Fibroblast of pulmonary artery (primary cell): Measurements from ENCODE around the gene MTARC1.

Experiments used
- DNase-seq: peaks from one replicate; pipeline ENCODE4 v3.0.0-alpha.2; 2010; ENCODE audit warnings: low read depth
- H3K4me3 ChIP-seq: replicated peaks from 2 replicates; pipeline ENCODE4 v1.5.1; 2011; ENCODE audit warnings: low read depth, mild to moderate bottlenecking, control low read depth, low read length, moderate library complexity
- TF ChIP-seq, protein P1 (sequence below): IDR thresholded peaks from 2 replicates; pipeline ENCODE4 v1.5.1; 2011; ENCODE audit warnings: mild to moderate bottlenecking, control low read depth, low read length, inconsistent platforms; ENCODE audit errors: missing control alignments

Gene MTARC1

DNA sequence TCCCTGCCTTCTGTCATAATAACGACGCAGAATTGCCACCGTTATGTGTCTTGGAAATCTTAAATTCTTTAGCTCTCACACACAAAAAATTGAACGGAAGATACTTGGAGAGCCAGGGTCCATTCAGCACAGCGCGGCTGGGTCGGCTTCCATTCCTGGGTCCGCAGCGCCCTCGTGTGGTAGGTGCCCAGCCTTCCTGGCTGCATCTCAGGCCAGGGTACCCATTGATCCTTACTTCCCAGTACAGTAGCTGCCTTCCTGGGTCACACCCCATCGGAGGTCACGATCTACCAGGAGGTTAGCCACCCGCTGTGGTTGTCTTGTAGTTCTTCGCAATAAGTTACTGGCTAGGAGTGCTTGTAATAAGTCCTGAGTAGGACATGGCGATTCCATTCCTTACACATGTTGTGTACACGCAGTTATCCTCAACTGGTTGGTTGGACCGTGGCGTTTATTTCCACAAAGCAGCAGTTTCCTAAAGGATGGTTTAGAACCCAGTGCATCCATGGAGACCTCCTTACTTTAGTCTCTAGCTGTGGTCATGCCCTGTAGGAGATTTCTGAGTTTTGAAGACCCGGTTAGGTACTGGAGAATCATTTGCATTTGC, 9.9 kb upstream of the MTARC1 start:
- DNase-seq = peak; percentile 79
- no peak overlapping the region for H3K4me3 ChIP-seq
- TF ChIP-seq, protein P1, sequence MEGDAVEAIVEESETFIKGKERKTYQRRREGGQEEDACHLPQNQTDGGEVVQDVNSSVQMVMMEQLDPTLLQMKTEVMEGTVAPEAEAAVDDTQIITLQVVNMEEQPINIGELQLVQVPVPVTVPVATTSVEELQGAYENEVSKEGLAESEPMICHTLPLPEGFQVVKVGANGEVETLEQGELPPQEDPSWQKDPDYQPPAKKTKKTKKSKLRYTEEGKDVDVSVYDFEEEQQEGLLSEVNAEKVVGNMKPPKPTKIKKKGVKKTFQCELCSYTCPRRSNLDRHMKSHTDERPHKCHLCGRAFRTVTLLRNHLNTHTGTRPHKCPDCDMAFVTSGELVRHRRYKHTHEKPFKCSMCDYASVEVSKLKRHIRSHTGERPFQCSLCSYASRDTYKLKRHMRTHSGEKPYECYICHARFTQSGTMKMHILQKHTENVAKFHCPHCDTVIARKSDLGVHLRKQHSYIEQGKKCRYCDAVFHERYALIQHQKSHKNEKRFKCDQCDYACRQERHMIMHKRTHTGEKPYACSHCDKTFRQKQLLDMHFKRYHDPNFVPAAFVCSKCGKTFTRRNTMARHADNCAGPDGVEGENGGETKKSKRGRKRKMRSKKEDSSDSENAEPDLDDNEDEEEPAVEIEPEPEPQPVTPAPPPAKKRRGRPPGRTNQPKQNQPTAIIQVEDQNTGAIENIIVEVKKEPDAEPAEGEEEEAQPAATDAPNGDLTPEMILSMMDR = peak; percentile 92

DNA sequence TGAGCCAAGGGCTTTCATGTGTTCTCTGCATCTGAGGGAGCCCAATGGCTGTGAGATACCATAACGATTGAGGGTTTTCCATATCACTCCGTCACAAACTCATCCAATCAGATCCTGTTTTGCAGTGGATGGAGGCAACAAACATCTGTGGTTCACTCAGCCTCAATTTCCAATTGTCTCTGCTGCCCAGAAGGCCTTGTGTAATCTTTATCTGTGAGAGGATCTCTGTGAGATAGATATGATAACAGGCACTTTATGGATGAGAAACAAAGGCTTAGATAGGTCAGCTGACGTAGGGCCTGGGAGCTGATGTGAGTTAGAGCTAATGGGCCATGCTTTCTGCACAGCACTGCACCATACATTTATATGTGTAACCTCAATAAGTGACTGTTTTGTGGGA, 3.3 kb upstream of the MTARC1 start:
- DNase-seq = no peak
- H3K4me3 ChIP-seq = no peak overlapping the region
- TF ChIP-seq, protein P1 = no peak

DNA sequence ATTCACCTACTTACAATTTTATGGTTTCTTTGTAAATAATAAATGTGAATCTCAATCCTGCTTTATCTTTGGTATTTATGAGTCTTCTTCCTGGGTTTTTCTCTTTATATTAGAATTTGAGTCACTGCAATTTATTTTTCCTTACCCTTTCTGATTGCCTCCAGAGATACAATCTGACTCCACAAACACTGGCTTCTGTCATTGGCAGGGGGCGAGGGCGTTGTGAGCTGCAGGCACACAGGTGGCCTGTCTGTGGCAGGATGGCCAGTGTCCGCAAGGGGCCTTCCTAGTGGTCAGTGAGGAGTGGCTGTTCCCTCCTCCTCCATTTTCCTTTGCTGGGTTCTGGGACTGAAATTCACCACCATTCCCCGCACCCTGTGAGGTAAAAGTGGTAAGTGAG, 2.0 kb upstream of the MTARC1 start:
- no peak for DNase-seq
- H3K4me3 ChIP-seq = no peak overlapping the region
- TF ChIP-seq, protein P1 = no peak

DNA sequence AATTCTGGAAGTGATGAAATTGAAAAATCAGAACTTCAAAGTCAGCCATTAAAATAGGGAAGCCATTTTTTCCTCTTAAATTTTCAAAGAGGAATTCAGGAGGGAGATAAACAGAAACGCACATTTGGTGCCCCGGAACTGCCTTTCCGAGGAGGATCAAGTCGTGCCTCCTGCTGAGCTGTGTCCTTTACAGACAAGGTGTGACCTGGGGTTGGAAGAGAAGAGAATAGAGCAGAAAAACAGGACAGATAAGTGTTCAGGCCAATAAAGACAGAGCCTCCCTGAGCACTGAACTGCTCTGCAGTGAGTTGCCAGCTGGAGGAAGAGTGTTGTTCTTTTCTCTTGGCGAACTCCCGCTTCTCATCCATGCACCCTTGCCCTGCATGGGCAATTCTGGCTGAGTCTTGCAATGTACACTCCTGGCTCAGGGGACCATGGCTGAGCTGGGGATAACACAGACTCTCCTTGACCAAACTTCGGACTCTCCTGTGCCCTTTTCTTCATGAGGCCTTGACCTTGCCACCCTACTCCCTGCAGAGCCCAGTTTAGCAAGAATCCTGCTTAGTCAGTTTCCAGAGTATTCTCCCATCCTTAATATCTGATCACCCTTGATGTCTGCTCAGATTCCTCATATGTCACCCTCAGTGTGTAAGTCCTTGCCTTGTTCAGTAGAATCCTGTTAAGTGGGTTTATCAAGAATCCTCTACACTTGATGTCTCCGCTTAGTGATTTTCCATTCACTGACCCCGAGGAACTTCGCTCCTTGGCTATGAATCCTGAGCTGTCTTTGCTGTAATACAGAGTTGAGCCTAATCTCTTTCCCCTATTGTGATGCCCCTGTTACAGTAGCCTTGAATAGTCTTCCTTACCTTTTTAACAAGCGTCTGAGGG, 1.3 kb upstream of the MTARC1 start:
- TF ChIP-seq, protein P1 = no peak
- no peak overlapping the region for H3K4me3 ChIP-seq
- DNase-seq = no peak

DNA sequence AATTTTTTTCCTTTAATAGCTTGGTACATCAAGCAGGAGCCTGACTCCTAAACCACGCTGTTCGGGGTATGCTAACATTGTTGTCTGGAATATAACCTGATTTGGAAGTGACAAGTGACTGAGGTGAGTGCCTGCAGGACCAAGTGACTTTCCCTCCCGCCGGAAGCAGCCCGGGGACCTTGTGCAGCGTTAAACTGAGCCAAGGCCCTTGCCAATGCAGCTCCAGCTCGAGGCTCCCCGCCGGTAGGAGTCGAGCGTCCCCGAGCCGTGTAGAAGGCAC, 716 bp upstream of the MTARC1 start:
- no peak for DNase-seq
- TF ChIP-seq, protein P1 = no peak
- no peak overlapping the region for H3K4me3 ChIP-seq

DNA sequence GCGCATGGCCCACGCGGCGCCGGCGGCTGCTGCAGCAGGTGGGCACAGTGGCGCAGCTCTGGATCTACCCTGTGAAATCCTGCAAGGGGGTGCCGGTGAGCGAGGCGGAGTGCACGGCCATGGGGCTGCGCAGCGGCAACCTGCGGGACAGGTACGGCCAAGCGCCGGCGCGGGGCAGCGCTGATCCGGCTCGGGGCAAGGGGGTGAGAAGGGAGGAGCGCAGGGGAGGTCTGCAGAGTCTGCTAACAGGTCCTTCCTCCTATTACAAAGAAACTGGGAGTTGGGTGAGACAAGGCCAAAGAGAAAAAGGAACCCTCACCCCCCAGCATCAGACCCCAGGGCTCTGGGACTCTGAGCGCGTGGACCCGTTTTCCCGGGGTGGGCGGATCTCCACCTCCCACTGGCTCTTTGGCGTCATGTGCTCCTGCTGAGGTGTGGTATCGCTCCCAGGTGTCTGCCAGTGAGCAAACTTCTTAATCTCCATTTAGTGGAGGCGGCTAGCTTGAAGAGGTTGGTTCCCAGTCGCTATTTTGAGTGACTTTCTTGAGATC, 431 bp downstream of the MTARC1 start:
- peak overlapping the region; percentile 48 for H3K4me3 ChIP-seq
- TF ChIP-seq, protein P1 = no peak
- no peak for DNase-seq
